Muscle layer of duodenum (tissue), 2 donors: ENCODE data around the gene RAB31.
"Not testable (repeated sequence)": the region's sequence is repeated elsewhere in the genome, so short reads cannot be mapped to it uniquely, and the experiment has no call there.

ENCODE experiments used
- H3K27ac ChIP-seq: one replicate; pipeline ENCODE4 v1.7.0; 2013; ENCODE audit warnings: mild to moderate bottlenecking, low read length
- H3K27me3 ChIP-seq: one replicate; pipeline ENCODE4 v1.7.0; 2013; ENCODE audit warnings: low read depth, mild to moderate bottlenecking, control low read depth, low read length
- H3K36me3 ChIP-seq, 2 donors: one replicate each; pipeline ENCODE4 v1.7.0; 2013; ENCODE audit warnings: low read length in 2 of 2, control low read depth in 1 of 2, mild to moderate bottlenecking in 1 of 2; ENCODE audit not compliant: insufficient read depth in 2 of 2, control insufficient read depth in 1 of 2
- H3K4me1 ChIP-seq, 2 donors: one replicate each; pipeline ENCODE4 v1.7.0; 2013; ENCODE audit warnings: low read length in 2 of 2, mild to moderate bottlenecking in 2 of 2, control low read depth in 1 of 2, moderate library complexity in 1 of 2; ENCODE audit not compliant: insufficient read depth in 2 of 2, control insufficient read depth in 1 of 2
- H3K4me3 ChIP-seq, 2 donors: one replicate each; pipeline ENCODE4 v1.7.0; 2013; ENCODE audit warnings: low read length in 2 of 2, low read depth in 1 of 2, mild to moderate bottlenecking in 1 of 2
- H3K9me3 ChIP-seq, 2 donors: one replicate each; pipeline ENCODE4 v1.7.0; 2013; ENCODE audit warnings: low read length in 2 of 2, control low read depth in 1 of 2, mild to moderate bottlenecking in 1 of 2; ENCODE audit not compliant: control insufficient read depth in 1 of 2
- donor health status: healthy.

RAB31 gene

GRCh38 chr18:9900699-9901098 is 192.6 kb downstream of the RAB31 start:
- Histone ChIP-seq H3K4me1 (no peaks in the 10 kb centered on the region), H3K9me3 (no peaks in the 10 kb centered on the region), H3K36me3 (no peaks in the 10 kb centered on the region), H3K27me3 (no peaks in the 10 kb centered on the region), H3K4me3 (no peak overlapping the region), H3K27ac (no peak overlapping the region)

GRCh38 chr18:9901377-9901776 is 193.3 kb downstream of the RAB31 start:
- no peaks in the 10 kb centered on the region for H3K36me3 ChIP-seq
- H3K27me3 ChIP-seq, result no peaks in the 10 kb centered on the region
- no peaks in the 10 kb centered on the region for H3K4me1 ChIP-seq
- H3K9me3 ChIP-seq, result no peaks in the 10 kb centered on the region
- no peak overlapping the region for H3K4me3 ChIP-seq
- no peak overlapping the region for H3K27ac ChIP-seq

DNA sequence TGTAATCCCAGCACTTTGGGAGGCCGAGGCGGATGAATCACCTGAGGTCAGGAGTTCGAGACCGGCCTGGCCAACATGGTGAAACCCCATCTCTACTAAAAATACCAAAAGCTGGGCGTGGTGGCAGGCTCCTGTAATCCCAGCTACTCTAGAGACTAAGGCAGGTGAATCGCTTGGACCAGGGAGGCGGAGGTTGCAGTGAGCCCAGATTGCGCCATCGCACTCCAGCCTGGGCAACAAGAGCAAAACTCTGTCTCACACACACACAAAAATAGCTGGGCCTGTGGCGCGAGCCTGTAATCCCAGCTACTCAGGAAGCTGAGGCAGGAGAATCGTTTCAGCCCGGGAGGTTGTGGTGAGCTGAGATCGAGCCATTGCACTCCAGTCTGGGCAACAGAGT is 194.2 kb downstream of the RAB31 start:
- H3K27ac ChIP-seq, H3K9me3 ChIP-seq, H3K4me3 ChIP-seq, H3K27me3 ChIP-seq, H3K4me1 ChIP-seq, H3K36me3 ChIP-seq: not testable (repeated sequence)

GRCh38 chr18:9902832-9903231 is 194.7 kb downstream of the RAB31 start:
- Histone ChIP-seq H3K4me3 (no peak overlapping the region), H3K36me3 (no peaks in the 10 kb centered on the region), H3K27me3 (no peaks in the 10 kb centered on the region), H3K27ac (no peak overlapping the region), H3K9me3 (no peaks in the 10 kb centered on the region), H3K4me1 (no peaks in the 10 kb centered on the region)

GRCh38 chr18:9905401-9905922 is 197.4 kb downstream of the RAB31 start:
- H3K4me3 ChIP-seq, result no peak overlapping the region
- H3K36me3 ChIP-seq, result no peaks in the 10 kb centered on the region
- H3K27me3 ChIP-seq, result no peaks in the 10 kb centered on the region
- H3K27ac ChIP-seq, result no peak overlapping the region
- H3K9me3 ChIP-seq, result no peaks in the 10 kb centered on the region
- no peaks in the 10 kb centered on the region for H3K4me1 ChIP-seq

- H3K4me1 ChIP-seq, result no peaks in the 10 kb centered on the region
- no peak overlapping the region for H3K4me3 ChIP-seq
- H3K36me3 ChIP-seq, result no peaks in the 10 kb centered on the region
- H3K9me3 ChIP-seq, result no peaks in the 10 kb centered on the region
- H3K27ac ChIP-seq, result no peak overlapping the region
- no peaks in the 10 kb centered on the region for H3K27me3 ChIP-seq
Measured at GRCh38 chr18:9906481-9906880, 198.4 kb downstream of the RAB31 start.

DNA sequence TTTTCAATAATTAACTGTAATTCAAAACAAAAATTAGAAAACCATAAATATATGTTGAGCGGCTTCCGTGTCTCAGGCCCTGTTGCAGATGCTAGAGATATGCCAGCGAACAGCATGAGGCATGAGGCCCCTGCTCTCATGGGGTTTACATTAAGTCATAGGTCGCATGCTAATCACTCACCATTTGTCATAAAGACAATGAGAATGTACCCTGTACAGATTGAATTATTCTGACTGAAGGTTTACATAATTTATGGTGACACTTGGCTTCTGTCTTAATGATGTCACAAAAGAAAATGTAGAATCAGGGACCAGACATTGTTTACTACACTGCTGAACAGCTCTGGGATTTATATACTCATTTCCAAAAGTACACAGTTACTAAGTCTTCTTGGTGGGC is 199.8 kb downstream of the RAB31 start:
- Histone ChIP-seq H3K36me3 (no peaks in the 10 kb centered on the region), H3K4me1 (no peaks in the 10 kb centered on the region), H3K4me3 (no peak overlapping the region), H3K27me3 (no peaks in the 10 kb centered on the region), H3K27ac (no peak overlapping the region), H3K9me3 (no peaks in the 10 kb centered on the region)

DNA sequence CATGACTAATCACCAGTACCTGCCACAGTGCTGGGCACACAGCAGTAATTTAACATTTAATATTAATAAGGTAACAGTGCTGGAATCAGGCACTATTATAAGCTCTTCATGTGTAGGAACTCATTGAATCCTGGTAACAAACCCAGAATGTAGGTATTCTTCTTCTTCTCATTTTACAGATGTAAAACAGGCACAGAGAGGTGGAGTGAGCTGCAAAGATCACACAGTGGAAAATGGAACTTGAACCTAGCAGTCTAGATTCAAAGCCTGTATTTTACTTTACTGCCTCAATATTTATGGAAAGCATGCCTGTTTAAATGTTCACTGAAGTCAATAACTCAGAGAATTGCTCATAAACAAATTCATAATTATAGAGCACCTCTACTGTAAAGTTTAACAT is 202.0 kb downstream of the RAB31 start:
- no peaks in the 10 kb centered on the region for H3K9me3 ChIP-seq
- H3K27me3 ChIP-seq, result no peaks in the 10 kb centered on the region
- no peak overlapping the region for H3K4me3 ChIP-seq
- H3K27ac ChIP-seq, result no peak overlapping the region
- peaks cover 0 to 10% of the 10 kb centered on the region in 2 donors for H3K36me3 ChIP-seq
- no peaks in the 10 kb centered on the region for H3K4me1 ChIP-seq

GRCh38 chr18:9910661-9911060 is 202.6 kb downstream of the RAB31 start:
- H3K27ac ChIP-seq, result no peak overlapping the region
- H3K27me3 ChIP-seq, result no peaks in the 10 kb centered on the region
- H3K4me1 ChIP-seq, result no peaks in the 10 kb centered on the region
- no peaks in the 10 kb centered on the region for H3K9me3 ChIP-seq
- peaks cover 0 to 15% of the 10 kb centered on the region in 2 donors for H3K36me3 ChIP-seq
- no peak overlapping the region for H3K4me3 ChIP-seq

GRCh38 chr18:9911226-9911625 is 203.1 kb downstream of the RAB31 start:
- peaks cover 0 to 15% of the 10 kb centered on the region in 2 donors for H3K36me3 ChIP-seq
- no peaks in the 10 kb centered on the region for H3K27me3 ChIP-seq
- no peaks in the 10 kb centered on the region for H3K9me3 ChIP-seq
- no peak overlapping the region for H3K4me3 ChIP-seq
- no peak overlapping the region for H3K27ac ChIP-seq
- no peaks in the 10 kb centered on the region for H3K4me1 ChIP-seq
